Fibroblast of skin of abdomen (primary cell): ENCODE results near the gene MEOX2.

Source experiments
- DNase-seq: peaks from one replicate; pipeline ENCODE4 v3.0.0-alpha.2; 2013

The MEOX2 gene

GRCh38 chr7:15681186-15681585, 5.3 kb downstream of the MEOX2 start:
- DNase-seq = no peak

GRCh38 chr7:15680446-15680845, 6.0 kb downstream of the MEOX2 start:
- DNase-seq = no peak

- DNase-seq = no peak
Observed at GRCh38 chr7:15679306-15679705, 7.2 kb downstream of the MEOX2 start.

- no peak for DNase-seq
Observed at GRCh38 chr7:15678653-15679052, 7.8 kb downstream of the MEOX2 start.

GRCh38 chr7:15675379-15675778, 11.1 kb downstream of the MEOX2 start:
- no peak for DNase-seq

- no peak for DNase-seq
Observed at GRCh38 chr7:15674586-15674985, 11.9 kb downstream of the MEOX2 start.

GRCh38 chr7:15669443-15670090, 16.9 kb downstream of the MEOX2 start:
- DNase-seq = peak; percentile 32

- no peak for DNase-seq
Observed at GRCh38 chr7:15667991-15668390, 18.5 kb downstream of the MEOX2 start.

- DNase-seq = no peak
Observed at GRCh38 chr7:15662451-15662850, 24.0 kb downstream of the MEOX2 start.

GRCh38 chr7:15658247-15658646, 28.2 kb downstream of the MEOX2 start:
- DNase-seq = no peak

GRCh38 chr7:15652776-15653290, 33.6 kb downstream of the MEOX2 start:
- no peak for DNase-seq

- no peak for DNase-seq
Observed at GRCh38 chr7:15651693-15652092, 34.8 kb downstream of the MEOX2 start.

- no peak for DNase-seq
Observed at GRCh38 chr7:15650787-15651186, 35.7 kb downstream of the MEOX2 start.

- no peak for DNase-seq
Observed at GRCh38 chr7:15648461-15648961, 38.0 kb downstream of the MEOX2 start.

- peak; percentile 22 for DNase-seq
Observed at GRCh38 chr7:15647309-15647708, 39.2 kb downstream of the MEOX2 start.

GRCh38 chr7:15643000-15643705, 43.3 kb downstream of the MEOX2 start:
- DNase-seq = no peak

GRCh38 chr7:15628876-15629275, 57.6 kb downstream of the MEOX2 start:
- peak; percentile 28 for DNase-seq

GRCh38 chr7:15626041-15626440, 60.4 kb downstream of the MEOX2 start:
- peak; percentile 27 for DNase-seq

- DNase-seq = no peak
Observed at GRCh38 chr7:15625466-15625865, 61.0 kb downstream of the MEOX2 start.

GRCh38 chr7:15621468-15621867, 65.0 kb downstream of the MEOX2 start:
- no peak for DNase-seq

GRCh38 chr7:15620491-15621185, 65.8 kb downstream of the MEOX2 start:
- DNase-seq = no peak

GRCh38 chr7:15618275-15618674, 68.2 kb downstream of the MEOX2 start:
- no peak for DNase-seq

GRCh38 chr7:15612205-15612604, 74.3 kb downstream of the MEOX2 start:
- DNase-seq = no peak
